Right ventricle myocardium superior (tissue), 1 donor: ENCODE measurements around the gene RTN4IP1. TPM values are rescaled to one million over a fixed set of nuclear protein-coding genes. Genes with fewer than 3 reads are reported as not detected.
"Not testable (repeated sequence)": the region's sequence is repeated elsewhere in the genome, so short reads cannot be mapped to it uniquely, and the experiment has no call there.

Experiments used
- ATAC-seq: fragments of 200-7000 bp; cut with Tn5 transposase; one replicate; pipeline ENCODE4 v1.9.1; 2020; ENCODE audit warnings: mild to moderate bottlenecking; ENCODE audit not compliant: poor library complexity
- DNase-seq: peaks from one replicate; pipeline ENCODE4 v3.0.0-alpha.2; 2020
- intact Hi-C: fragments of 100-400 bp; cut with DNase I; formaldehyde crosslinking; loops from one replicate; pipeline ENCODE4 v1.11.2; 2022
- total RNA-seq: library from RNA; stranded (reverse); fragmentation: NEBNext Ultra II Directional; extraction: Animal tissue kit (Norgen Biotek cat#: 25700); gene quantifications from one replicate; pipeline ENCODE4 v1.2.1, GENCODE V29; 2021
- donor health status: DM: no; HTN: yes; CAD: no; lungs with severe emphysema.

RTN4IP1 gene
- total RNA-seq, 1 donor from 2014 or later = 20.4 TPM

DNA sequence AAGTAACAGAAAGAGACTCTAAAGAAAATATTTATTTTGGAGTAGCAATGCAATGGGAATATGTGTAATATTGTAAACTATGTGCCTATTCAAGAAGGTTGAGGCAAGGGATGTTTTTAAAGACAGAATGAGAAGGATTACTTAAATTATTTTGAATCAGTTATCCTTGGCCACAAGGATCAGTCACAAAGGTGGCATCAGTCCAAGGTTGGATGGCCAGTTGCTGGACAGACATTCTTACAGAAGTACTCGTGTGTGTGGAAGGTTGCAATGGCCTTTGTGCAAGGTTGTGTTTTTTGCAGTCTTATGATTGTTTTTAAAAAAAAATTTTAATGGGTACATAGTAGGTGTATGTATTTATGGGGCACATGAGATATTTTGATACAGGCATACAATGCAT lies 2.0 kb upstream of the RTN4IP1 start:
- DNase-seq = no peak

DNA sequence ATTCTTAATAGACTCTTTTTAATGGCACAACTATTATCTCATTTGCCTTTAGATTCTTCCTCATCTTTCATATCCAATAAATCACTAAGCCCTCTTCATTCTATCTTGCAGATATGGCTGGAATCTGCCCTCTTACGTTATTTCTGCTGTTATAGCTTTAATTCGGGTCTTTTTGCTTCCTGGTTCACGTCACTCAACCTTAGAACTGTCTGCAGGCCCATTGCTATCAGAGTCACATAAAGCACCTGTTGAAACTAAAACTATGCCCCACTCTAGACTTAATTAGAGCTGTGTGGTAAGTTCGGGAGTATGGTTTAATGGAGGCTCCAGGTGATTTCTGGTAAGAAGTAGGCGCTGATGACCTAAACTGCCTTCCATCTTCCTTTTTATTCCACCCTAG lies 1.1 kb upstream of the RTN4IP1 start:
- ATAC-seq (no peak), DNase-seq (no peak)
- intact Hi-C loops = no loop called here

More for the DNA sequence above, 2.0 kb upstream of the RTN4IP1 start:
- no peak for ATAC-seq
- intact Hi-C loops = no loop called here

DNA sequence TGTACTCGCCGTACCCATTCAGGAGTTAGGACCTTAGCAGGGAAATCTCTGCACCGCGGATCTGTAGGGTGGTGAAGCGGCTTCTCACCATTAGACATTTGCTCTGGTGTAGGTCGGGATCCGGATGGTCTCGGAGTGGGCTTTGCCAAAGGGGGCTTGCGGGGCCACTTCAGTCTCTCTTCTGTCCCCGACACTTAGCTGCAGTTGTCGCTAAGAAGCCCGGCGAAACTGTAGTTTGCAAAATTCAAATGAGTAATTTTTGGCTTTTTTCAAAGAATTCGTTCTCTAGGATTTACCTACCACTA lies 513 bp upstream of the RTN4IP1 start:
- intact Hi-C loops = no loop called here
- ATAC-seq (no peak), DNase-seq (no peak)

DNA sequence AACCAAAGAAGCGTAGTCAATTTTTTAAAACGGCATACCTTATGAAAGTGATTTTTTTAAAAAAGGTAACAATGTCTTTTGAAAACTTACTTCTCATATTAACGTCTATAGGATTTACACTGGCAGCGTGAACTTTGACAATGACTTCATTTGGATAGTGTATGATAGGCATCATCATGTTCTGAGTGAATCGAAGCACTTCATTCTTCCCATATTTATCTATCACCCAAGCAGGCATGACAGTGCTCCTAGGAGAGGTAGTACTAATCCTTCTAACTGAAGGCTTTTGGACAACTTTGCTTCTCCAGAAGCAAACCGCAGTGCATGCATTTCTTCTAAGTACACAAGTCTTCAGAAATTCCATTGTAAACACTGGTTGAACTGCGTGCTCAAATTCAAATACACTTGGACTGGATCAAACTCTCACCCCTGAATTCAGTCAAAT lies 618 bp downstream of the RTN4IP1 start:
- intact Hi-C loops = no loop called here
- DNase-seq (no peak), ATAC-seq (peak; percentile 4)

DNA sequence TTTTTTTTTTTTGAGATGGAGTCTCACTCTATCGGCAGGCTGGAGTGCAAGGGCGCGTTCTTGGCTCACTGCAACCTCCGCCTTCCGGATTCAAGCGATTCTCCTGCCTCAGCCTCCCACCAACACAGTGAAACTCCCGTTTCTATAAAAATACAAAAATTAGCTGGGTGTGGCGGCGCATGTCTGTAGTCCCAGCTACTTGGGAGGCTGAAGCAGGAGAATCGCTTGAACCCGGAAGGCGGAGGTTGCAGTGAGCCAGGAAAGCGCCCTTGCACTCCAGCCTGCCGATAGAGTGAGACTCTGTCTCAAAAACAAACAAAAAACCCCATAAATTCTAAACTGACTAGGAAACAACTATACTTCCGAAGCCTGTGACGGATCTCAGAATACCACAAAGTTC lies 1.5 kb downstream of the RTN4IP1 start:
- DNase-seq, ATAC-seq, intact Hi-C loops: not testable (repeated sequence)

DNA sequence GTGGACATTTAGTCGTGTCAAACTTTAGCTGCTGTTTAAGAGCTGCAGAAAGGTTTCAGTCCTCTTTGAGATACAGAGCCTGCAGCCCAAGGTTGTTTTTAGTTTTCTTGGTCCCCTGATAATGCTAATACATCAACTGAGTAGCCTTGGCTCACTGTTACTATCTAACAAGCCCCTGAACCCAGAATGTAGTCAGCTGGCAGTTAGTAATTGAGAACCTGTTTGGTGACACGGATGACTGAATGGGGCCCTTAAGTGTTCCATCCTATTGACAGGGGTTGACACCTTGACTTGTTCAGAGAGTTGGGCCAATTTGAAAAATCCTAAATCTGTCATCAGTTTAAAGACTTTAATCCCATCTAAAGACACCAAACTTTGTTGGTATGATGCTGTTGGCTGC lies 2.8 kb downstream of the RTN4IP1 start:
- intact Hi-C loops = no loop called here
- ATAC-seq = no peak
- DNase-seq = no peak

DNA sequence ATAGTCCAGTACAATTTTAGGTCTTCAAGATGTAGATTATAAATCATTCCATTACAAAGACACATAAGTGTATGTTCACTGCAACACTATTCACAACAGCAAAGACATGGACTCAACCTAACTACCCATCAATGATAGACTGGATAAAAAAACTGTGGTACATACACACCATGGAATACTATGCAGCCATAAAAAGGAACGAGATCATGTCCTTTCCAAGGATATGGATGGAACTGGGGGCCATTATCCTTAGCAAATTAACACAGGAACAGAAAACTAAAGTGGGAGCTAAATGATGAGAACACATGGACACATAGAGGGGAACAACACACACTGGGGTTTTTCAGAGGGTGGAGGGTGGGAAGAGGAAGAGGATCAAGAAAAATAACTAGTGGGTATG lies 6.3 kb downstream of the RTN4IP1 start:
- intact Hi-C loops = no loop called here

DNA sequence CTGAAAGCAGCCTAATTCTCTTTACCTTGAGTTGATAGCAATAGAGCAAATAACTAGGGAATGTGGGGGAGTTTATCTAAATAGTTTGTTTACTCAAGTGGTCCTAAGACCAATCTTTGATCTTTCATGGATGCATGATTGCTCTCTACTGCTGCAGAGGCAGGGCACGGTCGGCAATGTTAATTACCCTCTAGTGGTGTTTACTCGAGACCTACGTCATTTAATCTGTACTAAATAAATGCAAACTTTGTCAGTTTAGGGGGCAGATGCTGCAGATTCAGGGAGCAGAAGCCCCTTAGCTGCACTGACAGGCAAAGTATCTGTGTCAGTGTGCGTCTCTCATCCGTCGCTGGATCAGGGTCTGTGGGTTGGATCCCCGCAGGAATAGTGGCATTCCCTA lies 6.9 kb downstream of the RTN4IP1 start:
- DNase-seq = no peak
- intact Hi-C loops = no loop called here
- no peak for ATAC-seq

More for the DNA sequence above, 6.3 kb downstream of the RTN4IP1 start:
- DNase-seq (no peak), ATAC-seq (no peak)

DNA sequence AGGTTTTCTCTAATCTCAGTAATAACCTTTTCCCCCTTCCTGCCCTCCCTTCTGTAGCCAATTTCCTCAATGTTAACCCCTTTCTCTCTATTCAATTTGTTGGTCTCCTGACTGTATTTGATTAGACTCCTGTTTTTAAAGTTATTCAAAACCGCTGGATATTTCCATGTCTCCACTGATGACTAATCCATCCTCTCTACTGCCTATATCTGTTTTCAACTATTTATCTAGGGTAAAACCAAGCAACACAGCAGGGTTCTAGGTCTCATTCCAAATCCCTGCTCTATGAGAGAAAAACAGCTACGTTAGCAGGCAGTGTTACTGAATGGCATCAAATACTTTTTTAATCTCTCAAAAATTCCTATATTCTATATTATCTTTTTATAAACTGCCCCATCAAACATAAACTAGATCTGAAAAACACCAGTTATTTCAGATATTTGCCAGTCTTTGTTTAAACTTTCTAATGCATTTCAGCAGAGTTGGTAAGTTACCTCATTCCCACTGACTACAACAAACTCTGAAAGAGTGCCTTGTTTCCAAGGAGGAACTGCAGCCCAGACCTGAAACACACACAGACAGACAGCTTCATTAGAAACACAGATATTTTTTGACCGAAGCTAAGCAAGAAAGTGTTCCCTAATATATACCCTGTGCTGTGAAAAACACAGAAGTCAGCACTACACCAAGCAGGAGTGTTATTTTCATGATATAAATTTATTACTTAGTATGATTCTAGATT lies 8.2 kb downstream of the RTN4IP1 start:
- ATAC-seq = no peak
- intact Hi-C loops = no loop called here
- DNase-seq = no peak

DNA sequence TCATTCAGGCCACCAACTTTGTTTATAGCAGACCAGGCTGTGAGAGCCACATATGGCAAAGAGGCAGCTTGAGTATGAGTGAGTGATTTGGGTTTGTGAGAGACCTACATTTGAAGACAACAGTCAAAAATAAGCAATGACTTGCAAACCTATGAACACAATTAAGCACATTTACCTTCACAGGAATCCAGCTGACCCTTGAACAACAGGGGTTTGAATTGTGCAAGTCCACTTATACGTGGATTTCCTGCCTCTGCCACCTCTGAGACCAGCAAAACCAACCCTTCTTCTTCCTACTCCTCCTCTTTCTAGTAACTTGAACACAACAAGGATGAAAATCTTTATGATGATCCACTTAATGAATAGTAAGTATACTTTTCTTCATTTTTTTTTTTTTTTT lies 10.1 kb downstream of the RTN4IP1 start:
- no peak for DNase-seq
- no peak for ATAC-seq
- intact Hi-C loops = no loop called here

DNA sequence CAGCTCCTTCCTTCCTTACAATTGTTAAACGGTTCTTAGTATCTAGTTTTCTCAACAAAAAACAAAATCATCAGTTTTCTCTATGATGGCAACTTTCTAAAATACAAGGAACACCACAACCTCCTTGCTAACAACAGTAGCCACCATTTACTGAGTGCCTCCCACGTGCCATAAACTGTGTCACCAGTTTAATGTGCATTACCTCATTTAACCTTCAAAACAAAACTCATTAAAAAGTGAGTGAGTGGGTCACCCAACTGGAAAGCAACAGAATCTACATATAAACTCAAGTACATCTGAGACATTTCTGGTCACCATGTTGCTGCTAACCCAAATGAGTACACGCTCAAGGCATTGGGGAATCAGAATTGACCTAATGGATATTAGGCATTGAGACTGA lies 11.0 kb downstream of the RTN4IP1 start:
- DNase-seq (no peak), ATAC-seq (no peak)
- intact Hi-C loops = no loop called here

DNA sequence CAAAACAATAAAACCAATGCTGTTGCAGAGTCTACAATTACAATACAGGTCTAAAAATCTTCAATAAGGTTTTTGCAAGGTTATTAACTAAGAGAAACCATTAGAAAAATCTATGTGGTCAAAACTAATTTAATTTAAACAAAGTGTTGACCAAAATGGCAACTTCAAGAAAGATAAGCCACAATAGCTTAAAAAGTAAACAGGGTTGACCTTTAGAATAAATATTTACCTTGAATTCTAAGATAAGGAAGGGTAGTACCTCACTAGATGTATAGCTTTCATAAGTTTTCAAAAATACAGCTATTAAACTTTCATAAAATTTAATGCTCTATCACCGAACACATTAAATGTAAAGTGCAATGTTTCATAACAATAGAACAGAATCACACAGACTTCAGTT lies 11.4 kb downstream of the RTN4IP1 start:
- intact Hi-C loops = no loop called here
- ATAC-seq (no peak), DNase-seq (no peak)

DNA sequence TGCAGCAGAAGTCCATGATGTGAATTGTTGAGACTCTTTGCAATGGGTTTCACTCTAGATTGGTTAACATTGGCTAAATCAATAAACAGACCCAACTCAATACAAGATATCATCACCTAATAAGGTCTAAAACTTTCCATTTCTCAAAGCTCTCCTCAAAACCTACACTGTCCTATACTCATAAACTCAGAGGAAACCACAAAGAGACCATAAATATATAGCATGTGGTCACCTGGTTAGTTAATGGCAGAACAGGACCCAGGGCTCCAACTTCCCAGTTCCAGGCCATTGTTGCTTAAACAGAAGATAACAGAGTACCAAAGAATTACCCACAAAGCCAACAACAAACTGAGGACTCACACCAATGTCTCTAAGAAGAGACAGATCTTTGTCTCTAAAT lies 12.0 kb downstream of the RTN4IP1 start:
- no peak for DNase-seq
- no peak for ATAC-seq
- intact Hi-C loops = no loop called here

DNA sequence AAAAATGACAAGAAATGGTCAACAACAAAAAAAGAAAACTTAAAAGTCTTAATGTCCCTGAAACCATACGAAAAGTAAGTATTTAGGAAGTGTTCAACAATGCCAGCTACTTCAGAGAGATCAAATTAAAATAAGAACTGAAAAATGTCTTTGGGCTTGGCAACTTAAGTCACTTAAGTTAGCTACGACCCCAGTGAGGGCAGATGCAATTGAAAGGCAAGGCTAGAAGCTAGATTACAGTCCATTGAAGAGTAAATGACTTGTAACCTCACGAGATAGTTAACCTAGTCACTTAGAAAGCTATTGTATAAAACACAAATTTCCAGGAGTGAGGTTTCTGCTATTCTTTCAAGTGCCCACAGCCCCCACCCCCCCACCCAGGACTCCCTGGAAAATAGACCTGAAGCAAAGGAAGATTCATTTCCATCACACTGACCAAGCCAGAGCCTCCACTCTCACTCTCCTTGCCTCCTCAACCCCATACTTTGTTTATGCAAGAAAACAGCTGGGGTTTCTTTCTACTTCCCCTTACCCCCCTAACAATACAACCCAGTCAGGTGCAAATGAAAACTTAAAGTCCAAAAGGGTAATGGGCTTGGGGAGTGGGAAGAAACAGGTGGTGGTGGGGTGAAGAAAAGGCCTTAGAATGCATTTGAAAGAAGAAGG lies 14.6 kb downstream of the RTN4IP1 start:
- DNase-seq = no peak
- no peak for ATAC-seq
- intact Hi-C loops = no loop called here

DNA sequence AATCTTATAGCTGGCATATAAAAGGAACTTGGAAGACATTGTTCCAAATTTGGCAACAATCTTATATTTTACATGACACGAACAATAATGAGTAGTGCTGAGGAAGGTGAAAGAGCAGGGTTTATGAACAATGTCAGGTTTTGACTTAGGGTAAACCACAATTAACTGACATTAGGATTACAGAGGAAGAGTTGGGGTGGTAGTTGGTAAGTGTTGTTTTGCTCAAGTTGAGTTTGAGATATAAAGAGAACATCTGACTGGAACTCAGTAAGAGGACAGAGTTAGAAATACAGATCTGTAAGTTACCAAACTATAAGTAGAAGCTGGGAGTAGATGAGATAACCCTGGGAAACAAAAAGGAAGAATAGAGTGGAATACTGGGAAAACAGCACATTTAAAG lies 15.1 kb downstream of the RTN4IP1 start:
- DNase-seq (no peak), ATAC-seq (no peak)
- intact Hi-C loops = no loop called here

DNA sequence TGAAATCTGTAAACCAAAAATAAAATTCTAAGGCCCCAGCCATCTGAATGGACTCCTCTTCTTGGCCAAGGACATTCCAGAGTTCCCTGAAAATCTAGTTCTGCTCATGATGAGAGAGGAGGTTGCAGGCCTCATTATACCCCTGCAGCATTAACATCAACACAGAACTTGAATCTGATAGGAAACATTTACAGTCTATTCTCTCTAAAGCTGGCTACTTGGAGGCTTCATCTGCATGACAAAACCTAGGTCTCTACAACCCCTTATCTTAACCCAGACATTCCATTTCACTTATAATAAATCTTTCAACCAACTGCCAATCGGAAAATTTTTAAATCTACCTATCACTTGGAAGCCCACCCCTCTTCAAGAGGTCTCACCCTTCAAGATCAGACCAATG lies 15.7 kb downstream of the RTN4IP1 start:
- DNase-seq (no peak), ATAC-seq (no peak)
- intact Hi-C loops = no loop called here

DNA sequence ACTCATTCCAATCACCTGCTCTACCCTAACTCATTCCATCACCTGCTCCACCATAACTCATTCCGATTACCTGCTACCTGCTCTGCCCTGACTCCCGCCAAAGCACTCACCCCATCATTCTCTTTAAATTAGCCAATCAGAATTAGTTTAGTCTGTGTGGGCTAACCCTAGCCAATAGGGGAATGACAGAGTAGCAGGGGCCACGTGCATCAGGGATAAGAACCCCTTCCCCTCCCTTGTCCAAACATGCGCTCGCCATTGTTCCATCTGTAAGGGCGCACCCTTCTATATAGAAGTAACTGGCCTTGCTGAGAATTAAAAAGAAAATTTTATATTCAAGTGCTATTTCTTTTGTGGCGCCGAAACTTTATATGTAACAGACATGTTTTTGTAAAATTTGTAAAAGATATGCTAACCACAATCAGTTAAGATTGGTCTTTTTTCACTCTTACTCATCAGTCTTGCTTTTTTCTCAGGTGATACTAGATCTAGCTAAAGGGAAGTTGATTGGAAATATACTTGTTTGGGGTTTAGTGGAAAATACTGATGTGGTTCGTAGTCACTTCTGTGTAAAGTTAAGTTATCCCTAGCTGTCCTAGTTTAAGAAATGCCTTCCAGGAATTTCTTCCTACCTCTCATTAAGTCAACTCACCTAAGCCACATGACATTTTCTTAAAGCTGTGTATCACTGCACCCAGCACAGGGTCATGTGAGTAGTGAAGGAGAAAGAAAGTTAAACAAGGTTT lies 16.5 kb downstream of the RTN4IP1 start:
- intact Hi-C loops = no loop called here
- ATAC-seq (no peak), DNase-seq (no peak)

DNA sequence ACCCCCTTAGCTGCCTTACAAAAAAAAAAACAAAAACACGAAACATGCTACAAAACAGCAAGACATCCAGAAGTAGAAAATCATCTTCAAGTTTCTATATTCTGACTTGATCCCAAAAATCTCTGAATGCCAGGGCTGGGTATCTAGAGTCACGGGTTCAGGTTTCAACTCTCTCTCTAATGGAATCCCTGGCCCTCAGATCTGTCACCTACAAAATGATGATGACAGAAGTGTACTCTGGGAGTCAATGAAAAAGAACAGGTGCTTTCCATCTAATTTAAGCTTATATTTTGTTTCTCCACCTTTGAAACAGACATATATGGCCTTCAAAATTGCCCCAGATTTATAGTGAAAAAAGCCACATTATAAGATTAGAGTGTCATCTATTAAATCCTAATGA lies 18.3 kb downstream of the RTN4IP1 start:
- intact Hi-C loops = no loop called here

DNA sequence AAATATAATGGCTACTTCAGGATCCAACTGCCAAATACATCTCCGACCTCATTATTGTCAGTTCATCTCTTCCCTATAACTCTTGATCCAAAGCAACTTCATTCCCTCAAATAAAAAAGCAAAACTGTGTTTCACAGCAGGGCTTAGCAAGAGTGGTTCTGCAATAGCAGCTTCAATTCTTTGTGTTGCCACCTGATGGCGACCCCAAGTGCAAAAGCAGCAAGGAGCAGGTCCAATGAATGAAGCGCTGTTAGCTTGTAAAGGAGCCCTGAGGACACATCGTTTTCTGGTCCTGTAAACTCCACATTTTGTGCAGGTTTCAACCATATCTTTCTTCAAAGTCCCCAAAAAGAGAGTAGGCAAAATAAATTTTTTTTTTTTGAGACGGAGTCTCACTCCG lies 19.6 kb downstream of the RTN4IP1 start:
- DNase-seq = no peak
- ATAC-seq = no peak
- intact Hi-C loops = loop anchor here (5.0 kb wide), 1 partner anchor 368 kb away; no protein-coding TSS in a partner anchor

More for the DNA sequence above, 18.3 kb downstream of the RTN4IP1 start:
- no peak for DNase-seq
- no peak for ATAC-seq
